T-helper 9 cell (primary cell): ENCODE results near the gene ANKRD6.

Source experiments
- DNase-seq: peaks from one replicate; pipeline ENCODE4 v3.0.0-alpha.2; 2020

The ANKRD6 gene

DNA sequence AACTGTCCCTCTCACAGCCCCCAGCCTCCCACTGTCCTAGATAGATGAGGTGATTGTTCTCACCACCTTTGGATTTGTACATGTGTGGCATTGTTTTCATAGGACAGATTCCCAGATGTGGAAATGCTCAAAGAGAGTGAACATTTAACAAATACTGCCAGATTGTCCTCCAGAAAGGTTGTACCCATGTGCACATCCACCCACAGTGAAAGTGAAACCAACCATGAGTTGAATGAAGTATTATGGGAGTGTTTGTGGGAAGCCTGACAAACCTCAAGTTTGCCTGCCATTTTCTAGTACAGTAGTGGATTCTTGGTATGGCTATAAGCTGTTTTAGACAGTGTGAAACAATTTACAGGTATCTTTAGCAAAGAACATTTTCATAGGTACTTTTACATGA lies 42.7 kb downstream of the ANKRD6 start:
- DNase-seq = no peak

DNA sequence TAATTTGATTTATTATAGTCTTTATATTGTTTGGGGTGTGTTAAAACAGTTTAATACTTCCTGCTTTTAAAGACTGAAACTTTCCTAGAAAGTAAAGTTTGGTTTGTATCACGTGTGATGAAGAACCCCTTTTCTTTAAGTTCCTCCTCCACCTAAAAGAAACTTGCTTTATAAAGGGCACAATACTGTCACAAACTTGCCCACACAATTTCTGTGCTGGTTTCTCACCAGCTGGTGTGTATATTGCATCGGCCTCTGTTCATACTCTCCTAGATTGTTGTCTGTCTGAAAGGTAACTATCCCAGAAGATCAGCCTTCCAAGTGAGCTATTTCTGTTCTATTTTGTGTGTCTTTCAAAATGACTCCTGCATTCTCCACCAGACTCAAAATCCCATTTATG lies 46.9 kb downstream of the ANKRD6 start:
- DNase-seq = no peak

DNA sequence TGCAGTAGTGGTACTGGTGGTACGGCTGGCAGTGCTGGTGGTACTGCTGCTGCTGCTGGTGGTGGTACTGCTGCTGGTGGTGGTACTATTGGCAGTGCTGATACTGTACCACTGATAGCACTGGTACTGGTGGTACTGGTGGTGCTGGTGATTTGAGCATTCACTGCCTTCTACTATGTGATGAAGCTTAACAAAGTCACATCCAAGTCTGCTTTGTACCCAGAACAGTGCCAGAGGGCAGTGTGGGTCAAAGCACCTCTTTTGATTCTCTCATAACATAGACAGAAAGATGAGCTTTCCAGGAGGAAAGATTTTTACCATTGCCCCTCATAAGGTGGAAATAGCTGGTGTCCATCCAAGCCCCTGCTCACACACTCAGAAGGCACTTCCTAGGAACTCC lies 48.7 kb downstream of the ANKRD6 start:
- DNase-seq = no peak

DNA sequence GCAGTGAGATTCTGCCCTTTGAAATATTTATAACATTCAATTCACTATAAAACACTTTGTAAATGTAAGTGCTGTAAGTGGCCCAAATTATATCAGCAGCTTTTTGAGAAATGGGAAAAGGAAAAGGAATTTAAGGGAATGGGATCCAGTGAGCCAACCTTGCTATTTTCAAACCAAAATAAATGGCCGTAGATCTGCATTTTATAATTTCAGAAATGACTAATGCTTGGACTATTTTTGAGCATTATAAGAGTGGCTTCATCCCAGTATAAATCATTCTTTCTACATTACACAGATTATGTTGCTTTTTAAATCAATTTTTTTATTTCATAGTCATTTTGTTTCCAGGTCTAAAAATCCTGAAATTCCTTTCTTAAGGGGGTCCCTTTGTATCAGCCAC lies 49.2 kb downstream of the ANKRD6 start:
- no peak for DNase-seq

DNA sequence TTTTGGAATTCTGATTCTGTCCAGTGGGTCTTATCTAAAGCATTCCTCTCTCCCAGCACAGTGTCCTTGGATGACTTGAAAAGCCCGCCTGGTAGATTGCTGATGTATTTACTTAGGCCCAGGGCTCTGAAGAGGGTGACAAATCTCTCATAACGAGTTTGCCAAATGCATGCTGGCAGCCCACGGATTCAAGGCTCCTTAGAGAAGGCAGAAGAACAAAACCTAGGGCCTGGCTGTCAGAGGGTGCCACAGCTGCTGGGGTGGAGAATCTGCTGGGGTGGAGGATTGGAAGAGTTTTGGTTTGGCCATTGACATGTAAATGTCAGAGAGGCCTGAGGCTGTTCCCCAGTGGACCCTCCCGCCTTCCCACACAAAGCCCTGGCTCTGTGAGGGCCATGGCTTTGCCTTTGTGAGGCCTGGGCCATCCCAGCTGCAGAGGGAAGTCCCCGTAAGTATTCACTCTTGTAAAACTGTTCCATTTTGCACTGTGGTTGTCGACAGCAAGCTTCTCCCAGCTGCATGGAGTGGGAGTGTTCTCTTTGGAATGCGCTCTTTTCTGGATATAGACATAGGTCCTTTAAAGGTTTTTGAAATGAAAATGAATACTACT lies 50.3 kb downstream of the ANKRD6 start:
- DNase-seq = no peak

DNA sequence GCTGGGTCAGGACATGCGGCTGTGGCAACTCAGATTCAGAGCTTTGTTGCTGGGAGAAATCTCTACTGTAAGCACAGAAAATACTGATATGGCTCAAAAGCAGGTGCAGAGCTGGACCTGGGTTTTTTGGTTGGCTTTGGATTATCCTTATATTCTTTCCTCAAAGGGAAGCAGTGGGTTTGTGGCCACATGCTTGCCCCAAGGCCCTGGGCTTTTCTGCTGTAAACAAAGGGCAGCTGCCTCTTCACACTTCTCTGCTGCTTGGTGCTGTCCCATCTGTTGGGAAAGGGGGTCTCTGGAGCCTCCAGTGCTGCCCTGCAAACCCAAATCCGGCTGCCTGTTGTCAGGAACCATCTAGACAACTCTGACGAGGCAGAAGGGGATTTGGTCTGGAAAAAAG lies 52.4 kb downstream of the ANKRD6 start:
- DNase-seq = no peak

DNA sequence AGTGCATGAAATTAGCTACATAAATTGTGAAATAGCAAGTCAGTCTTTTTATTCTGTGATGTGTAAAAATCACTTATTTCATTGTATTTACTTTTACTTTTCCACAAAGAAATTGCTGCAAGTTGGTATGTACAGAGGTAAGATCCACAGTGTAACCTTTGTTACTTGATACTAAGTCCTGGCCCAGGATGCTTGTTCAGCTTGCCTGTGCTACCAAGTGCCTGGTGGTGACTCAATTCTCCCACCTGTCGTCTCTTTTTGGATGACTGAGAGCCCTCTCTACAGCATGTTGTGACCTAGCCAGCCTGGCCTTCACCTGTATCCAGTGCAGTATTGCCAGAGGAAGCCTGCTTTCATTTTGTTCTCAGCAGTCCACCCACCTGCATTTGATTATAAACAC lies 54.9 kb downstream of the ANKRD6 start:
- DNase-seq = no peak

DNA sequence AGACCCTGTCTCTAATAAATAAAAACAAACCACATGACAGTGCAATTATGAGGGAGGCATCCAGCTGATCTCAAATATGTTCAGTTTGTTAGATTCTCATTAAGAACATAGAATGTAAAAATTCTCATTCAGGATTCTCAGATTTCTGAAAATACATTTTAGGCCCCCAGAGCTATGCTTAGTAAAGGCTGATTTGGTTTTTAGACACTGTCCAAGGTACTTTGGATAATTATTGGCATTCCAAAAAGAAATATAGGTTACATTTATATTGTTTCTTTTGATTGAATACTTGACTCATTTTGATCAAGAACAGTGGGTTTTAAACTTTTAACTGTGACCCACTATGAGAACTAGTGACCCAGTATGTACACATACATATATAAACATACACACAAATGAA lies 55.5 kb downstream of the ANKRD6 start:
- no peak for DNase-seq

DNA sequence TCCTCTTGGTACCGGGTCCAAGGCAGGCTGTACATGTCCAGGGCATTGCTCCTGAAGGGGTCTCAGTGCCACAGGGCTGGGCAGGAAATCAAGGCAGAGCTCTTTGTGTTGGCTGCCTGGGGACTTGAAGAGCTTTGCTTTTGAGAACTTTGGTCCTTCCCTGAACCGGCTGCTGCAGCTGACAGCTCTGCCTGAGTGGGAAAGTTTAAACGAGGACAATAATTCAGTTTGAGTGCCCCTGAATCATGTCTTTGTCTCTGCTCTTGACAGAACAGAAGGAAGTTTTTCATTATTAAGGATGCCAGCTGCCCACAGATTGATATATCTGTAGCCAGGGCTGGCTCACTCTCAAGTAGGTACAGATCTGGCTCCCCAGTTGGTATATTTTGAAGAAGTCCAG lies 56.1 kb downstream of the ANKRD6 start:
- no peak for DNase-seq

DNA sequence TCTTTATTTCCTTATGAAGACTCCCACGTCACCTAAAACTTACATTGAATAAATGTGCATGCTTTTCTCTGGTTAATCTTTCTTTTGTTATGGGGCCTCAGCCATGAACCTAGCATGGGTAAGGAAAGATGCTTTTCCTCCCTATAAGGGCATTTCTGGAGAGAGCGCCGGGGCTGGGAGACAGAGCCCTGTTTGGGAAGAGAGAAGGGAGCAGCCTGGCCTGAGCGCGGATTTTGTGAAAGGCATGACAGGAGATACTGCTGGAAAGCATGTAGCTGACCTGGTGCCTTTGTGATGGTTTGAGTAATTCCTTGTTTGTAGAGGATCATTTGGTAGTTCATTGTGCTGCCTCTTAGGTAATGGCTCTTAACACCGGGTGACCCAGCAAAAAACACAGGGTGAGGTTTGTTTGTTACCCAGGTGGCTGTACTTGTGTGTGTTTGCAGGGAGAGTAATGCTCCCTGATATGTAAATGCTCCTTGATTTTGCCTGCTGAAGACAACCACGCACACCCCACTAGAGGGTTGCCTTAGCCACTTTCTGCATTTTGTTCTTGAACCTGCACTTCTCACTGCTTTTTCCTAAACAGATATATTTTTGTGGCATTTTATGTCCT lies 59.2 kb downstream of the ANKRD6 start:
- DNase-seq = no peak

DNA sequence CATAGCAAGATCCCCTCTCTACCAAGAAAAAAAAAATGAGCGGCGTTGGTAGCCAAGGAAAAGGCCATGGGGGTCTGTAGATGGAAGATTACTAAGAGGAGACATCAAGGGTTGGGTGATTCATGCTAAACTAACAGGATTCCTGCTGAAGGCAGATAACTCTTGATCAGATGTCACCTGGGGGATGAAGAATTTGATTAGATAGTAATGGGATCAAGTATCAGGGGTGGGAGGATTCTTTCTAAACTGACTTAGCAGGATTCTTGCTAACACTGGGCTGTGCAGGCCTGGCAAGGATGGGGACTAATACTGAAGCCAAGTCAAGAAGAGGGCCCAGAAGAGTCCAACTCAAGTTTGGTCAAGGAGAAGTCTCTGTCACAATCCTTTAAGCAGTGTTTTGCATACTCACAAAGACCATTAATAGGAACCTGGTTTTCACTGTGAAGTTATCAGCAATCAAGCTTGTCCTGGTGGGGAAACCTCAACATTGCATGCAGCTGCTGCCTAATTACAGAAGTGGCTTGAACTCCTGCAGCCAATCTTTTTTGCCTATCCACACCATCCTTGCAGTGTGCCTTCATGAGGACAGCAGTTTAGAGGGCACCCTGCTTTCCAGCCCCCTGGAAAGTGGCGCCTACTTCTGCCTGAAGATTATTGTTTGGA lies 61.3 kb downstream of the ANKRD6 start:
- DNase-seq = no peak

DNA sequence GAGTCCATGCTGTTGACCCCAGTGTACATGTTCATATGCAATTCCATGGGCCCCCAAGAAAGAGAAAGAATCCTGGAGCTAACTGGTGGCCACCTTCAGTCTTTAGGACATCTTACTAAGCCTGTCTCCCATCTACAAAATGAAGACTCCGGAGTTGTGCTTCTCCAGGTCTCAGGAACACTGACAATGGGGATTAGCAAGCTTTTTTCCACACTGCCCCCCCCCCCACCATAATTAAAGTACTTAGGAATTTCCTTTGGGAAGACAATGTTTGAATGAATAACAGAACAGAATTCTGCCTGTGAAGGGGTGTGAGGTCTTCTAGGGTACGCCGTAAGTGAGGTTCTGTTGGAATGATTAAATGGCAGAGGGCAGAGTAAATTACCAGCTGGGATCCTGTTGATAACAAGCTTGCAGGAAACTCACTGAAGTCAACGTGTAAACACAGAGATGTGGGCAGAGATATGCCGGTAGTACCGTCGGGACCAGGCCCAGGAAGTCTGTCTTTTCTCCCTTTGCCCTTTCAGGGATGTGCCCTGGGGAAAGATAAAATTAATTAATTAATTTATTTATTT lies 63.1 kb downstream of the ANKRD6 start:
- no peak for DNase-seq

DNA sequence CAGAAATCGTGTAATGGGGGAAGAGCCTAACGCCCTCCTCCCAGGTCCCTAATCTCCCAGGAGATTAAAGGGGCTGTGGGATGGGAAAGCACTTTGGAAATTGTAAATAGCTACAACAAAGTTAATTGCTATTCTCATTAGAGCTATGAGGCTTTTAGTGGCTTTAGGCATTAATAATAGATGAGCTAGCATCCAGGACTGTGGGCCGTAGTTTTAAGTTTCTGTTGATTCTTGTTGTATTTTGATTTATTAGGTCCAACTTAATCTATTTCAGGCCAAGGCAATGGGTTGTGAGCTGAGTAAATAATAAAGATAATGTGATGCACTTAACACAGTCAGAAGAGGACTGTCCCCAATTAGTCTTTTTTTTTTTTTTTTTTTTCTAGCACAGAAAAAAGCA lies 67.7 kb downstream of the ANKRD6 start:
- DNase-seq = no peak

DNA sequence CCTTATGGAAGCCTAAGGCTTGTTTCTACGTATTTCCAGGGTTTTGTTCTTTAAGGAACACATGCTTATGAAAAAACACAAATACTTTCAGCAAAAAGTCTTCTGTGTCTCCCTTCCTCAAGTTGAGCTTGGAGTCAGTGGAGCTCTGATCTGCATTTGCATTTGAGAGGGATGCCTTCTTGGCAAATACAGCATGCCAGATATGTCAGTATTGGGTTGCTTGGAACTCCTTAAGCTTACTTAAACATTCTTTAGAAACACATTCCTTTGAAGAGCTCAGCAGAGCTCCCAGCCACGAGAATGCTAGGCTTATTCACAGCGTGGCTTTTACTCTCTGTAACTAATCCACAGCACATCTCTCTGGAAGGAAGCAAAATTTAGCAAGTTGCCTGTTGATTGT lies 68.3 kb downstream of the ANKRD6 start:
- no peak for DNase-seq

DNA sequence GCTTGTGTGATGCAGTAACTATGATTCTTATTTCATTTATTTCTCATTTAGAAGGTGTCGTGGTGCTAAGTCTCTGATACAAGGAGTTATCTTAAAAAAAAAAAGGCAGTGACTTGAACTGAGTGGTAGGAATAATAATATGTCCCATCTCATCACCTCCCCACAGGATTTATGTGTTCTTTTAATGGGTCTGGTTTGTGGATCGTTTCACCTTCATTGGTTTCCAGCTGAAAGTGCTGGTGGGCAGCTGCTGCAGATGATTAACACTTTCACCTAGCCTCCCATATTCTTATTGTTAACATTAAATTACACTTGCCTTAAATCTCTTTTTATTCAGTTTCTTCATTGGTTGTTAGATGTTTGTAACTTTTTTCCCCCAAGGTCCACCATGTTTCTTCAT lies 68.8 kb downstream of the ANKRD6 start:
- no peak for DNase-seq

DNA sequence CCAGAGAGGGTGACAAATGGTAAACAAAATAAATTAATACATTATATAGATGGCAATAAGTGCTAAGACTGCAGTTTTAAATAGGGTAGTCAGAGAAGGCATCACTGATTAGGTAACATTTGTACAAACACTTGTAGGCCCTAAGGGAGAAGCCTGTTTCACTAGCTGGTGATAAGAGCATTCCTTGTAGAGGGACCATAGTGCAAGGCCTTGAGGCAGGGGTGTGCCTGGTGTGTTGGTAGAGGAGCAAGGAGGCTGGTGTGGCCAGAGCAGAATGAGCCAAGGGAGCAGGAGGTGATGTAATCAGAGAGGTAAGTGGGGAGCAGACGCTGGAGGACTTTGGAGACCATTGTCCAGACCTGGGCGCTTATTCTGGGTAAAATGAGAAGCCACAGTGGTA lies 70.7 kb downstream of the ANKRD6 start:
- DNase-seq = no peak

DNA sequence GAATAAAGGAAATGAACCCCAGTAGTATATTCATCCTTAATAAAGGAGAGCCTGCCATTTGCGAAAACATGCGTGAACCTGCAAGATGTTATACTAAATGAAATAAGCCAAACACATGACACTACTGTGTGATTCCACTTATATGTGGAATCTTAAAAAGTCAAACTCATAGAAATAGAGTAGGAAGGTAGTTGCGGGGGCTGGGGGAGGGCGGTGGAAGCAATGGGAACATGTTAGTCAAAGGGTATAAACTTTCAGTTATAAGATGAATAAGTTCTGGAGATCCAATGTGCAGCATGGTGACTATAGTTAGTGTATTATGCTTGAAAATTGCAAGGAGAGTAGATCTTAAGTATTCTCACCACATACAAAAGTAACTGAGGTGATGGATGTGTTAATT lies 72.9 kb downstream of the ANKRD6 start:
- no peak for DNase-seq

DNA sequence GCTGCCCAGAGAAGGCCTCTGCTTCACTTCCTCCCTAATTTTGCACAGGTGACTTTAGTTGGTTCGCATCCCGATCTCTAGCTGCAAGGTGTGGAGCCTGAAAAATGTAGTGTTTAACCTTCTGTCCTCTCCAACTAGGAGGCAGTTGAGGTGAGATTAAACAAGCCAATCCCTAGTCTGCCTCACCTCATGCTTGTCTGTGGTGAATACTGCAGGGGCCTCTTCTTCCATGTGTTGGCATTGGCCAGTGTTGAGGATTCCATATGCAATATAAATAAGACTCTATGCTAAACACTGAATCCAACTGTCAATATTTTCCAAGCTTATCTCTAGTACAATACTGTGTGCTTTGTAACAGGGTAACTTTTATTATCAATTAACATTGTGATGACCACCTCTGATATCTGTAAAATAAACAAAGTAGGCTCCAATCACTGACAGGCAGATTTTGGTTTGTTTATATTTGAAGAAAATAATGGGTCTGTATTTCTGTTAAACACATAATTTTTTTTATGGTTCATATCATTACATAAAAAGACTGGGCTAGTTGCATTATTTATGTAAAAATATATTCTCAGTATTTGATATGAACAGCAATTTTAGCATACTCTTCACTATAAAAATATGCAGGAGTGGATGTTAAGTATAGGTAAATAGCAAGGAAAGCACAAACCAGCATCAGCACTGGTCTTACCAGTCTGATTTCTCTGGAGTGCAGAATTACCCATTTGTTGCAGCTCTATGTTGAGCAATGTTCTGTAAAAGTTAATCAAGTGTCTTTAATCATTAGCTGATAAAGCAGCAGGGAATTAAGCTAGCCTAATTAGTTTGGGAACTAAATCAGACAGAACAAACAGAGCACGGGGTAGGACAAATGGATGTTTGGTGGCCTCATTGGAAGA lies 74.0 kb downstream of the ANKRD6 start:
- DNase-seq = no peak

DNA sequence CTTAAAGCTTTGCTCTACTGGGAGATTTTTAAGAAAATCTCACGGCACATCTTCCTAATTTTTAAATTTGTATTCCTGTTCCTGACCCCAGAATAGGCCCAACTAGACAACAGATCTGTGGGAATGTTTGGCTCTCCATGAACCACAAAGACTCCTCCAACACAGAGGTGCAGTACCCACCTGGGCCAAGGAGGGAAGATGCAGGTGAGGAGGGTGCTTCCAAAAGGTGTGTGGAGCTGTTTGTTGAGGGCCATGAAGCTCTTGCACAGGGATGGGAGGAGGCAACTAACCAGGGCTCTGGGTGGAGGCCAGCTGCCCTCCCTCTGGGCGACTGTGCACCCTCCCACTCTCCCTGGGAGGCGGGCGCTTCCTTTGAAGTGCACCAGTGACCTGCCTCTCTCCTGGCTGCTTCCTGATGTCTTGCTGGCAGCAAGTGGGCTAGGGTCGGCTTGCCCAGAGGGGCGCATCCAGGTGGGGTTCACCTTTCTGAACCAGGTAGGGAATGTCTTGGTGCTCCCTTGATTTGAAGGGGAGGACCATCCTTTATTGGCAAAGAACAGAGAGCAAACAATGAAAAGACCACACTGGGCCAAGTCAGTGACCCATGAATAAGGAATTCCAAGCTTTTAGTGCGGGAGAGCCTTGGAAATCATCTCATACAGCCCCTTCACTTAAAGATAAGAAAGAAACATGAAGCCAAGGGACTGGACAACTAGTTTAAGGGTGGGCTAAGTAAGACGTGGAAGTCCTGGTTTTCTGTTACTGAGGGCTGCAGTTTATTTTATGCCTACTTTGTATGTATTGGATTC lies 76.0 kb downstream of the ANKRD6 start:
- DNase-seq = no peak

DNA sequence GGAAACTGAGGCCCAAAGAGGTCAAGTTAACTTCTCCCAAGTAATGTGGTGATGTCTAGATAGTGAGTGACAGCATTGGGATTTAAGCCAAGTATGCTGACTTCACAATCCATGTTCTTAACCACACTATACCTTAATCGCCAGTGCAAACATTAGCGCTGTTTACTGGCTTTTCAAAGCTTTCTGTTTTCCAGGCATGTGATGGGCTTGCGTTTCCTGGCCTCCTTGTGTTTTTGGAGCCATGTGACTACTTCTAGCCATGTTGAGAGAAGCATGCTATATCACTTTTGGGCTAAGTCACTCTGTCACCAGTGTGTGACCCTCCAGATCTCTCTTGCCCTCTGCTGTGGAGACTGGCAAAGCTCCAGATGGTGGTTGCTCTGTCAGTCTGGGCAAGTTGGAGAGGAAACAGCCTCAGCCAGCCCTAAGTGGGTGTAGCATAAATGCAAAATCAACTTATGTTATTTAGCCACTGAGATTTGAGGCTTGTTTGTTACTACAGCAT lies 76.9 kb downstream of the ANKRD6 start:
- no peak for DNase-seq

DNA sequence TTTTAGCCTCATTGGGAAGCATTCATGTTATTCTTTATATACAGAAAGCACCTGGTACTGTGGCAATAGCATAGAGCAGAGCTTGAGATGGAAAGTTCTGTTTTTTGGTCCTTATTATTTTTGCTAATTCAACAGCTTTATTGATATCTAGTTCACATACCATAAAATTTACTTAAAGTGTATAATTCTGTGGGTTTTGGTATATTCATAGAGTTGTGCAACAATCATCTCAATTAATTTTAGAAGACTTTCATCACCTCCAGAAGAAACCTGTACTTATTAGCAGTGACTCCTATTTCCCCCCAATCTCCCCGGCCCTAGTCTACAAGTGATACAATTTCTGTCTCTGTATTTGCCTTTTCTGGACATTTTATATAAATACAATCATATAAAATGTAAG lies 77.4 kb downstream of the ANKRD6 start:
- DNase-seq = no peak
